HG03558 (cell line): ENCODE results near the gene MFSD12.
"Not testable (repeated sequence)": the region's sequence is repeated elsewhere in the genome, so short reads cannot be mapped to it uniquely, and the experiment has no call there.

Source experiments
- ATAC-seq: cut with Tn5 transposase; IDR thresholded peaks from one replicate; pipeline ENCODE4 v1.9.1; 2021; ENCODE audit warnings: moderate number of reproducible peaks; ENCODE audit not compliant: unreplicated experiment; ENCODE audit errors: extremely low read depth

The MFSD12 gene

GRCh38 chr19:3585301-3586126 is 28.1 kb upstream of the MFSD12 start, which contains the start of gene GIPC3:
Gene GIPC3 (plus strand): TSS chr19:3585478. CDS start chr19:3585598, 120 bp downstream.
- ATAC-seq, result no peak

GRCh38 chr19:3584036-3584802 is 26.8 kb upstream of the MFSD12 start:
- not testable (repeated sequence) for ATAC-seq

- ATAC-seq, result not testable (repeated sequence)
Observed at GRCh38 chr19:3581792-3582191, 24.4 kb upstream of the MFSD12 start.

- no peak for ATAC-seq
Observed at GRCh38 chr19:3580156-3580934, 23.0 kb upstream of the MFSD12 start.

- no peak for ATAC-seq
Observed at GRCh38 chr19:3578390-3578789, 21.0 kb upstream of the MFSD12 start.

- no peak for ATAC-seq
Observed at GRCh38 chr19:3577723-3578344, 20.4 kb upstream of the MFSD12 start.

GRCh38 chr19:3576696-3577443 is 19.5 kb upstream of the MFSD12 start:
- no peak for ATAC-seq

- no peak for ATAC-seq
Observed at GRCh38 chr19:3575949-3576673, 18.7 kb upstream of the MFSD12 start.

- ATAC-seq, result no peak
Observed at GRCh38 chr19:3575260-3575741, 17.9 kb upstream of the MFSD12 start.

GRCh38 chr19:3573858-3574637 is 16.7 kb upstream of the MFSD12 start:
- ATAC-seq, result no peak

- no peak for ATAC-seq
Observed at GRCh38 chr19:3573162-3573857, 15.9 kb upstream of the MFSD12 start.

GRCh38 chr19:3572855-3573161 is 15.4 kb upstream of the MFSD12 start, which contains the start of gene HMG20B:
Gene HMG20B (plus strand): TSS chr19:3572944. CDS start chr19:3573310, 366 bp downstream.
- no peak for ATAC-seq

GRCh38 chr19:3572132-3572854 is 14.9 kb upstream of the MFSD12 start:
- ATAC-seq, result peak; percentile 77

GRCh38 chr19:3570606-3571011 is 13.2 kb upstream of the MFSD12 start:
- ATAC-seq, result no peak

GRCh38 chr19:3570042-3570441 is 12.7 kb upstream of the MFSD12 start:
- ATAC-seq, result not testable (repeated sequence)

- ATAC-seq, result no peak
Observed at GRCh38 chr19:3565139-3565538, 7.8 kb upstream of the MFSD12 start.
